ENCODE data around the gene CACNG5. TPM values are rescaled to one million over a fixed set of nuclear protein-coding genes. Genes with fewer than 3 reads are reported as not detected.

The CACNG5 gene
- total RNA-seq, 1 donor from 2014 or later, result not detected

DNA sequence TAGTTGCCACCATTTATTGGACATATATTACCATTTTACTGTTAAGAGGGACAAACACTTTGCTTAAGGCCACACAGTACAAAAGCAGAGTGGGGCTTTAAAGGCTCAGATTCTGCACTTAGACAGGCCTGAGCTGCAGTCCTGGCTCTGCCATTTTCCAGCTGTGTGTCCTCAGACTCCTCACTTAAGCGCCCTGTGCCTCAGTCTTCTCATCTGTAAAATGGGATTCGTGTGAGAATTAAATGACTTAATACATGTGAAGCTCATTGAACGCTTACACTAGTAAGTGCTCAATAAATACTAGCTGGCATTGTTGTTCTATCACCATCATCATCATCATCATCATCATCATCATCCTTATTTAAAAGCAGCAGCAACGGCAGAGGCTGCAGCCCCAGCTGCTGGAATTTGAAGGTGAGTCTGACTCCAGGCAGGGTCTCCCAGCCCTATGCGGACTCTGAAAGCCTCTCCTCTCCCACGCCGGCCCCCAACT is 445 bp upstream of the CACNG5 start:
- TF ChIP-seq EZH2 (IDR thresholded peaks at IDR 0.05; ENCODE audit: insufficient read depth, low read length), result no peak
- TF ChIP-seq, protein P1, sequence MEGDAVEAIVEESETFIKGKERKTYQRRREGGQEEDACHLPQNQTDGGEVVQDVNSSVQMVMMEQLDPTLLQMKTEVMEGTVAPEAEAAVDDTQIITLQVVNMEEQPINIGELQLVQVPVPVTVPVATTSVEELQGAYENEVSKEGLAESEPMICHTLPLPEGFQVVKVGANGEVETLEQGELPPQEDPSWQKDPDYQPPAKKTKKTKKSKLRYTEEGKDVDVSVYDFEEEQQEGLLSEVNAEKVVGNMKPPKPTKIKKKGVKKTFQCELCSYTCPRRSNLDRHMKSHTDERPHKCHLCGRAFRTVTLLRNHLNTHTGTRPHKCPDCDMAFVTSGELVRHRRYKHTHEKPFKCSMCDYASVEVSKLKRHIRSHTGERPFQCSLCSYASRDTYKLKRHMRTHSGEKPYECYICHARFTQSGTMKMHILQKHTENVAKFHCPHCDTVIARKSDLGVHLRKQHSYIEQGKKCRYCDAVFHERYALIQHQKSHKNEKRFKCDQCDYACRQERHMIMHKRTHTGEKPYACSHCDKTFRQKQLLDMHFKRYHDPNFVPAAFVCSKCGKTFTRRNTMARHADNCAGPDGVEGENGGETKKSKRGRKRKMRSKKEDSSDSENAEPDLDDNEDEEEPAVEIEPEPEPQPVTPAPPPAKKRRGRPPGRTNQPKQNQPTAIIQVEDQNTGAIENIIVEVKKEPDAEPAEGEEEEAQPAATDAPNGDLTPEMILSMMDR (IDR thresholded peaks at IDR 0.05; ENCODE audit: insufficient read depth, low read depth, low read length), result no peak
- peaks cover 1% of the 10 kb centered on the region for H3K9me3 Mint-ChIP-seq (ENCODE audit: unreplicated experiment)
- H3K4me3 Mint-ChIP-seq (ENCODE audit: unreplicated experiment), result peak overlapping the region; percentile 73
- H4K20me1 ChIP-seq (ENCODE audit: insufficient read depth, low read length), result peaks cover 5% of the 10 kb centered on the region
- H3K36me3 Mint-ChIP-seq (ENCODE audit: low read depth, unreplicated experiment), result no peaks in the 10 kb centered on the region
- DNase-seq (ENCODE audit: low read depth) (no peak), FAIRE-seq (no peak)
- H3K27ac Mint-ChIP-seq (ENCODE audit: unreplicated experiment), result no peak overlapping the region
- H3K4me1 Mint-ChIP-seq (ENCODE audit: low read depth, unreplicated experiment), result no peaks in the 10 kb centered on the region
- H3K27me3 Mint-ChIP-seq (ENCODE audit: low read depth, unreplicated experiment), result peaks cover 76% of the 10 kb centered on the region
- peak overlapping the region; percentile 44 for H3K4me2 ChIP-seq (ENCODE audit: low read length)
- no peak overlapping the region for H2AFZ ChIP-seq (ENCODE audit: low read depth, low read length)
- H3K4me3 ChIP-seq (ENCODE audit: insufficient read depth, low read depth, low read length), result no peak overlapping the region
- no peaks in the 10 kb centered on the region for H3K79me2 ChIP-seq (ENCODE audit: insufficient read depth, low read length)
- no peaks in the 10 kb centered on the region for H3K9me3 ChIP-seq (ENCODE audit: insufficient read depth, low read depth, low read length)
- no peaks in the 10 kb centered on the region for H3K36me3 ChIP-seq (ENCODE audit: insufficient read depth, low read length)
- H3K9ac ChIP-seq (ENCODE audit: low read length), result no peak overlapping the region
- peaks cover 40% of the 10 kb centered on the region for H3K27me3 ChIP-seq (ENCODE audit: insufficient read depth, low read length)
- H3K4me1 ChIP-seq (ENCODE audit: insufficient read depth, low read length), result no peaks in the 10 kb centered on the region
- H3K27ac ChIP-seq (ENCODE audit: low read depth, low read length), result no peak overlapping the region

- peak; percentile 38 for TF ChIP-seq EZH2 (IDR thresholded peaks at IDR 0.05; ENCODE audit: insufficient read depth, low read length)
- TF ChIP-seq, protein P1 (IDR thresholded peaks at IDR 0.05; ENCODE audit: insufficient read depth, low read depth, low read length), result no peak
- Histone ChIP-seq H2AFZ (ENCODE audit: low read depth, low read length) (peak overlapping the region; percentile 26), H3K4me1 (ENCODE audit: insufficient read depth, low read length) (no peaks in the 10 kb centered on the region), H3K27ac (ENCODE audit: low read depth, low read length) (no peak overlapping the region), H3K9me3 (ENCODE audit: insufficient read depth, low read depth, low read length) (no peaks in the 10 kb centered on the region), H3K4me3 (ENCODE audit: insufficient read depth, low read depth, low read length) (no peak overlapping the region), H4K20me1 (ENCODE audit: insufficient read depth, low read length) (no peaks in the 10 kb centered on the region), H3K9ac (ENCODE audit: low read length) (no peak overlapping the region), H3K79me2 (ENCODE audit: insufficient read depth, low read length) (no peaks in the 10 kb centered on the region), H3K36me3 (ENCODE audit: insufficient read depth, low read length) (no peaks in the 10 kb centered on the region), H3K4me2 (ENCODE audit: low read length) (no peak overlapping the region), H3K27me3 (ENCODE audit: insufficient read depth, low read length) (peaks cover 40% of the 10 kb centered on the region)
- Mint-ChIP-seq H3K4me1 (ENCODE audit: low read depth, unreplicated experiment) (no peaks in the 10 kb centered on the region), H3K27ac (ENCODE audit: unreplicated experiment) (no peak overlapping the region), H3K9me3 (ENCODE audit: unreplicated experiment) (peaks cover 1% of the 10 kb centered on the region), H3K4me3 (ENCODE audit: unreplicated experiment) (no peak overlapping the region), H3K36me3 (ENCODE audit: low read depth, unreplicated experiment) (no peaks in the 10 kb centered on the region), H3K27me3 (ENCODE audit: low read depth, unreplicated experiment) (peaks cover 78% of the 10 kb centered on the region)
- FAIRE-seq (no peak), DNase-seq (ENCODE audit: low read depth) (no peak)
Observed at GRCh38 chr17:66835476-66835875, 559 bp downstream of the CACNG5 start.

Data from astrocyte (in vitro differentiated cells and primary cell).